HEK293 (cell line): ENCODE data around the gene TMEM247.

Experiments used
- CTCF ChIA-PET: fragments of 350-600 bp; formaldehyde crosslinking; extraction: SDS; loops from one replicate; lab custom pipeline; 2021; ENCODE audit warnings: antibody characterized with exemption; lab: Yijun Ruan, JAX
- POLR2A ChIA-PET: fragments of 300-600 bp; formaldehyde crosslinking; extraction: SDS; loops from one replicate; lab custom pipeline; 2020; ENCODE audit warnings: antibody characterized with exemption, inconsistent platforms; lab: Yijun Ruan, JAX
- H3K27ac ChIP-seq: fragments of 200-500 bp; sonication (Bioruptor generic); 2 replicates; pipeline ENCODE4 v1.5.1; 2014; ENCODE audit warnings: low read depth, low read length, control low read depth, inconsistent platforms; ENCODE audit errors: extremely low read depth
- H3K36me3 ChIP-seq, 2 experiments: fragments of 200-500 bp in 1 of 2; sonication (Bioruptor generic) in 1 of 2; 1 replicate in 1 of 2; 2 replicates in 1 of 2; pipeline ENCODE4 v1.5.1; 2014 to 2017; ENCODE audit warnings: inconsistent platforms in 2 of 2, low read length in 2 of 2; ENCODE audit not compliant: control insufficient read depth in 2 of 2, insufficient read depth in 1 of 2
- H3K4me1 ChIP-seq: fragments of 200-500 bp; sonication (Bioruptor generic); 2 replicates; pipeline ENCODE4 v1.5.1; 2014; ENCODE audit warnings: mild to moderate bottlenecking, low read length, inconsistent platforms; ENCODE audit not compliant: control insufficient read depth, insufficient read depth
- H3K4me3 ChIP-seq: 2 replicates; pipeline ENCODE4 v1.5.1; 2011; ENCODE audit warnings: low read depth, mild to moderate bottlenecking, control low read depth, low read length, moderate library complexity
- H3K9me3 ChIP-seq: fragments of 200-500 bp; sonication (Bioruptor generic); 2 replicates; pipeline ENCODE4 v1.5.1; 2014; ENCODE audit warnings: low read depth, low read length, inconsistent platforms; ENCODE audit not compliant: control insufficient read depth, insufficient read depth
- FEZF1 ChIP-seq: fragments of 450-650 bp; formaldehyde crosslinking; IDR thresholded peaks from 2 replicates; pipeline ENCODE4 v1.5.1; 2016; ENCODE audit warnings: missing biosample characterization, missing genetic modification characterization
- MYNN ChIP-seq: fragments of 450-650 bp; formaldehyde crosslinking; IDR thresholded peaks from 2 replicates; pipeline ENCODE4 v1.5.1; 2016; ENCODE audit warnings: missing biosample characterization, missing genetic modification characterization, borderline replicate concordance
- MZF1 ChIP-seq: fragments of 450-650 bp; formaldehyde crosslinking; IDR thresholded peaks from 2 replicates; pipeline ENCODE4 v1.5.1; 2017; ENCODE audit warnings: missing biosample characterization, missing genetic modification characterization, borderline replicate concordance
- ZBTB17 ChIP-seq: fragments of 450-650 bp; formaldehyde crosslinking; IDR thresholded peaks from 2 replicates; pipeline ENCODE4 v1.5.1; 2016; ENCODE audit warnings: missing biosample characterization, missing genetic modification characterization
- ZNF112 ChIP-seq: fragments of 450-650 bp; formaldehyde crosslinking; IDR thresholded peaks from 2 replicates; pipeline ENCODE4 v1.5.0; 2017; ENCODE audit warnings: missing biosample characterization, missing genetic modification characterization
- ZNF280C ChIP-seq: fragments of 450-650 bp; formaldehyde crosslinking; IDR thresholded peaks from 2 replicates; pipeline ENCODE4 v1.5.1; 2016; ENCODE audit warnings: missing biosample characterization, missing genetic modification characterization
- ZNF514 ChIP-seq: fragments of 450-650 bp; formaldehyde crosslinking; IDR thresholded peaks from 2 replicates; pipeline ENCODE4 v1.5.1; 2016; ENCODE audit warnings: missing biosample characterization, missing genetic modification characterization
- ZNF530 ChIP-seq: fragments of 450-650 bp; formaldehyde crosslinking; IDR thresholded peaks from 2 replicates; pipeline ENCODE4 v1.5.1; 2016; ENCODE audit warnings: low read depth, missing biosample characterization, missing genetic modification characterization
- ZNF555 ChIP-seq: fragments of 450-650 bp; formaldehyde crosslinking; conservative IDR thresholded peaks from 2 replicates; pipeline ENCODE4 v1.5.1; 2017; ENCODE audit warnings: missing biosample characterization, mild to moderate bottlenecking, missing genetic modification characterization, inconsistent platforms
- ZSCAN4 ChIP-seq: fragments of 450-650 bp; formaldehyde crosslinking; IDR thresholded peaks from 2 replicates; pipeline ENCODE4 v1.5.1; 2017; ENCODE audit warnings: missing biosample characterization, missing genetic modification characterization
- TF ChIP-seq, protein P1 (sequence below): fragments of 450-650 bp; formaldehyde crosslinking; conservative IDR thresholded peaks from 2 replicates; pipeline ENCODE4 v1.5.1; 2016; ENCODE audit warnings: low read depth, missing biosample characterization, missing genetic modification characterization
- TF ChIP-seq, protein P2 (sequence below): fragments of 450-650 bp; formaldehyde crosslinking; IDR thresholded peaks from 2 replicates; pipeline ENCODE4 v1.5.1; 2017; ENCODE audit warnings: missing biosample characterization, missing genetic modification characterization

Gene TMEM247

DNA sequence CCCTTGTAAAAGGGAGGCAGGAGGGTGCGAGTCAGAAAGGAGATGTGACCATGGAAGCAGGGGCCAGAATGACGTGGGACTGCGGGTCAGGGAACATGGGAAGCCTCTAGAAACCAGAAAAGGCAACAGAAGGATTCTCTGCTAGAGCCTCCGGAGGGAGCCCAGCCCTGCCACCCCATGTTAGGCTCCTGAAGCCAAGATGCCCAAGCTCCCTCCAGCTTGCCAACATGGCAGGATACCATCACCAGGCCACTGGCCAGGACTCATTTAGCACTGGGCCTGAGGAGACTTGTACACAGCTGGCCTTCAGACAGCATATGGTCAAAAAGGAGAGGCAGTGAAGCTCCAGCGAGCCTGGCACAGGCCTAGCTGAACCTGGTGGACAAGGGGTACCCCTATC, 5.6 kb downstream of the TMEM247 start (continued):
- TF ChIP-seq MZF1 (no peak), ZNF514 (tag by site-specific recombination) (no peak), ZNF112 (tag by site-specific recombination) (no peak), ZSCAN4 (tag by site-specific recombination) (no peak), MYNN (tag by site-specific recombination) (no peak), ZNF530 (tag by site-specific recombination) (no peak)
- TF ChIP-seq, protein P1, sequence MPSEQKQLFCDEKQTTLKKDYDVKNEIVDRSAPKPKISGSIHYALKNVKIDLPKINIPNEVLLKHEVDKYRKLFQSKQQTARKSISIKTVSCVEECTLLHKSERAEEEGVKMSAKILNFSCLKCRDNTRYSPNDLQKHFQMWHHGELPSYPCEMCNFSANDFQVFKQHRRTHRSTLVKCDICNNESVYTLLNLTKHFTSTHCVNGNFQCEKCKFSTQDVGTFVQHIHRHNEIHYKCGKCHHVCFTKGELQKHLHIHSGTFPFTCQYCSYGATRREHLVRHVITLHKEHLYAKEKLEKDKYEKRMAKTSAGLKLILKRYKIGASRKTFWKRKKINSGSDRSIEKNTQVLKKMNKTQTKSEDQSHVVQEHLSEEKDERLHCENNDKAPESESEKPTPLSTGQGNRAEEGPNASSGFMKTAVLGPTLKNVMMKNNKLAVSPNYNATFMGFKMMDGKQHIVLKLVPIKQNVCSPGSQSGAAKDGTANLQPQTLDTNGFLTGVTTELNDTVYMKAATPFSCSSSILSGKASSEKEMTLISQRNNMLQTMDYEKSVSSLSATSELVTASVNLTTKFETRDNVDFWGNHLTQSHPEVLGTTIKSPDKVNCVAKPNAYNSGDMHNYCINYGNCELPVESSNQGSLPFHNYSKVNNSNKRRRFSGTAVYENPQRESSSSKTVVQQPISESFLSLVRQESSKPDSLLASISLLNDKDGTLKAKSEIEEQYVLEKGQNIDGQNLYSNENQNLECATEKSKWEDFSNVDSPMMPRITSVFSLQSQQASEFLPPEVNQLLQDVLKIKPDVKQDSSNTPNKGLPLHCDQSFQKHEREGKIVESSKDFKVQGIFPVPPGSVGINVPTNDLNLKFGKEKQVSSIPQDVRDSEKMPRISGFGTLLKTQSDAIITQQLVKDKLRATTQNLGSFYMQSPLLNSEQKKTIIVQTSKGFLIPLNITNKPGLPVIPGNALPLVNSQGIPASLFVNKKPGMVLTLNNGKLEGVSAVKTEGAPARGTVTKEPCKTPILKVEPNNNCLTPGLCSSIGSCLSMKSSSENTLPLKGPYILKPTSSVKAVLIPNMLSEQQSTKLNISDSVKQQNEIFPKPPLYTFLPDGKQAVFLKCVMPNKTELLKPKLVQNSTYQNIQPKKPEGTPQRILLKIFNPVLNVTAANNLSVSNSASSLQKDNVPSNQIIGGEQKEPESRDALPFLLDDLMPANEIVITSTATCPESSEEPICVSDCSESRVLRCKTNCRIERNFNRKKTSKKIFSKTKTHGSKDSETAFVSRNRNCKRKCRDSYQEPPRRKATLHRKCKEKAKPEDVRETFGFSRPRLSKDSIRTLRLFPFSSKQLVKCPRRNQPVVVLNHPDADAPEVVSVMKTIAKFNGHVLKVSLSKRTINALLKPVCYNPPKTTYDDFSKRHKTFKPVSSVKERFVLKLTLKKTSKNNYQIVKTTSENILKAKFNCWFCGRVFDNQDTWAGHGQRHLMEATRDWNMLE (tag by site-specific recombination): no peak
- TF ChIP-seq, protein P2, sequence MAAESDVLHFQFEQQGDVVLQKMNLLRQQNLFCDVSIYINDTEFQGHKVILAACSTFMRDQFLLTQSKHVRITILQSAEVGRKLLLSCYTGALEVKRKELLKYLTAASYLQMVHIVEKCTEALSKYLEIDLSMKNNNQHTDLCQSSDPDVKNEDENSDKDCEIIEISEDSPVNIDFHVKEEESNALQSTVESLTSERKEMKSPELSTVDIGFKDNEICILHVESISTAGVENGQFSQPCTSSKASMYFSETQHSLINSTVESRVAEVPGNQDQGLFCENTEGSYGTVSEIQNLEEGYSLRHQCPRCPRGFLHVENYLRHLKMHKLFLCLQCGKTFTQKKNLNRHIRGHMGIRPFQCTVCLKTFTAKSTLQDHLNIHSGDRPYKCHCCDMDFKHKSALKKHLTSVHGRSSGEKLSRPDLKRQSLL (tag by site-specific recombination): no peak

GRCh38 chr2:46486436-46486835, 7.1 kb downstream of the TMEM247 start:
- H3K9me3 ChIP-seq: no peaks in the 10 kb centered on the region
- H3K4me3 ChIP-seq: no peak overlapping the region
- H3K4me1 ChIP-seq: peaks cover 3% of the 10 kb centered on the region; the same call in 1 of the 2 replicates
- ChIA-PET CTCF (no interaction called here), POLR2A (no interaction called here)
- no peak overlapping the region for H3K27ac ChIP-seq
- TF ChIP-seq FEZF1: 0 out of 2 replicates have a peak, but pooled peaks have one; percentile 18
- no peak for TF ChIP-seq ZNF555 (tag by site-specific recombination)
- no peaks in the 10 kb centered on the region for H3K36me3 ChIP-seq

DNA sequence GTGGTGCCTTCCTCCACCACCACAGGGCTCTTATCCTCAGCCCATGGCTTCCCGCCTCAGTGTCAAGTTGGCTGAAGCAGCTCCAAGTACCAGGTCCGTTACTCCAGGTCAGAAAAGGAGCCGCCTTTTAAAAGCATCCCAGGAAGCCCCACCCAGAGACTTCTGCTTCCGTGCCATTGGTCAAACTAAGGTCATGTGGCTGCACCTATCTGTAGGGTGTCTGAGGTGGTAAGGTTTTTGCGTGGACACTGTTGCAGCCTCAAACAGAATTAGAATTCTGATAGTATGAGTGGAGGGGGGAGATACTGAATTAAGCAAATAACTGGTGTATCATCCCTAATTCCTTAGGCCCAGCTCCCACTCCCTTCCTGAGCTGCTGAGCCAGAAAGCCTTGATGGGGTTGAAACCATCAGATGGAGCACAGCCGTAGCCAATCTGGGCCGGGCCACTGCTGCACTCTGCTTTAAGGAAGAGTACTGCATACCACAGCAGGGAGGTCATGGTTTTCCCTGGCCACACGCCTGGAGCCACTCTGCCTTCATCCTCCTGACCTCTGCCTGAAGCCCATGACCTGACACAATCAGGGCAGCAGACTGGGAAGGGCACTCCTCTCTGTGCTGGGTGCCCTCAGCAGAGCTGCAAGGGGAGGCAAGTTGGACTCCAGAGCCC, 8.4 kb downstream of the TMEM247 start:
- no peaks in the 10 kb centered on the region for H3K36me3 ChIP-seq
- no peak overlapping the region for H3K27ac ChIP-seq
- H3K9me3 ChIP-seq: no peaks in the 10 kb centered on the region
- H3K4me1 ChIP-seq: no peaks in the 10 kb centered on the region
- CTCF ChIA-PET: interaction anchor here (0.8 kb wide), 1 partner anchor 11 kb away, joined by 3 read pairs; no protein-coding TSS in a partner anchor
- TF ChIP-seq ZBTB17 (tag by site-specific recombination): peak; percentile 50; the same call in 1 of the 2 replicates
- no peak for TF ChIP-seq ZNF280C (tag by site-specific recombination)
- TF ChIP-seq, all 188 proteins: peak for 1
- H3K4me3 ChIP-seq: no peak overlapping the region
- POLR2A ChIA-PET: no interaction called here
